Mesendoderm (in vitro differentiated cells): ENCODE results near the gene RAB44.

Experiments
- DNase-seq: peaks from one replicate; pipeline ENCODE4 v3.0.0; 2013
- H2AK5ac ChIP-seq: 2 replicates; pipeline ENCODE4 v1.6.1; 2013; ENCODE audit warnings: low read length, inconsistent platforms
- H2BK120ac ChIP-seq: 2 replicates; pipeline ENCODE4 v1.6.1; 2013; ENCODE audit warnings: low read depth, mild to moderate bottlenecking, low read length, moderate library complexity, mixed read lengths
- H2BK15ac ChIP-seq: replicated peaks from 2 replicates; pipeline ENCODE4 v1.6.1; 2013; ENCODE audit warnings: low read depth, mild to moderate bottlenecking, moderate library complexity
- H2BK5ac ChIP-seq: 2 replicates; pipeline ENCODE4 v1.6.1; 2013; ENCODE audit warnings: low read length, inconsistent platforms
- H3K18ac ChIP-seq: 2 replicates; pipeline ENCODE4 v1.6.1; 2013; ENCODE audit warnings: mild to moderate bottlenecking, low read length, mixed read lengths
- H3K23ac ChIP-seq: one replicate; pipeline ENCODE4 v1.6.1; 2013; ENCODE audit warnings: low read length
- H3K27ac ChIP-seq: 2 replicates; pipeline ENCODE4 v1.5.1; 2013; ENCODE audit warnings: low read depth, mild to moderate bottlenecking, inconsistent platforms, low read length, moderate library complexity
- H3K27me3 ChIP-seq: 2 replicates; pipeline ENCODE4 v1.6.1; 2013; ENCODE audit warnings: low read length, control low read depth, mild to moderate bottlenecking, inconsistent platforms; ENCODE audit not compliant: insufficient read depth, poor library complexity
- H3K36me3 ChIP-seq: 2 replicates; pipeline ENCODE4 v1.6.1; 2013; ENCODE audit warnings: low read length, inconsistent platforms; ENCODE audit not compliant: control insufficient read depth, insufficient read depth
- H3K4ac ChIP-seq: one replicate; pipeline ENCODE4 v1.6.1; 2013; ENCODE audit warnings: low read depth, mild to moderate bottlenecking, low read length, moderate library complexity
- H3K4me1 ChIP-seq: 2 replicates; pipeline ENCODE4 v1.6.1; 2013; ENCODE audit warnings: low read depth, low read length, inconsistent platforms; ENCODE audit not compliant: control insufficient read depth
- H3K4me2 ChIP-seq: 2 replicates; pipeline ENCODE4 v1.6.1; 2013; ENCODE audit warnings: low read length
- H3K4me3 ChIP-seq: 2 replicates; pipeline ENCODE4 v1.5.1; 2013; ENCODE audit warnings: mild to moderate bottlenecking, low read length
- H3K56ac ChIP-seq: one replicate; pipeline ENCODE4 v1.6.1; 2013; ENCODE audit warnings: low read length
- H3K79me1 ChIP-seq: 2 replicates; pipeline ENCODE4 v1.6.1; 2013; ENCODE audit warnings: low read length, inconsistent platforms
- H3K79me2 ChIP-seq: 2 replicates; pipeline ENCODE4 v1.6.1; 2013; ENCODE audit warnings: mild to moderate bottlenecking, low read length; ENCODE audit not compliant: control insufficient read depth, insufficient read depth
- H3K9ac ChIP-seq: 2 replicates; pipeline ENCODE4 v1.6.1; 2013; ENCODE audit warnings: low read length, inconsistent platforms
- H4K5ac ChIP-seq: one replicate; pipeline ENCODE4 v1.6.1; 2013; ENCODE audit warnings: low read length
- H4K8ac ChIP-seq: one replicate; pipeline ENCODE4 v1.6.1; 2013; ENCODE audit warnings: low read depth, mild to moderate bottlenecking, control low read depth, low read length, moderate library complexity
- WGBS: extraction: QIAGEN DNeasy Blood & Tissue Kit; methylation state at CpG from one replicate; pipeline ENCODE4 v1.1.7; 2013; ENCODE audit warnings: low lambda C conversion rate, missing lambda C conversion rate; ENCODE audit not compliant: insufficient coverage; ENCODE audit errors: extremely low coverage; 5-methylcytosine and 5-hydroxymethylcytosine counted together

RAB44 gene

DNA sequence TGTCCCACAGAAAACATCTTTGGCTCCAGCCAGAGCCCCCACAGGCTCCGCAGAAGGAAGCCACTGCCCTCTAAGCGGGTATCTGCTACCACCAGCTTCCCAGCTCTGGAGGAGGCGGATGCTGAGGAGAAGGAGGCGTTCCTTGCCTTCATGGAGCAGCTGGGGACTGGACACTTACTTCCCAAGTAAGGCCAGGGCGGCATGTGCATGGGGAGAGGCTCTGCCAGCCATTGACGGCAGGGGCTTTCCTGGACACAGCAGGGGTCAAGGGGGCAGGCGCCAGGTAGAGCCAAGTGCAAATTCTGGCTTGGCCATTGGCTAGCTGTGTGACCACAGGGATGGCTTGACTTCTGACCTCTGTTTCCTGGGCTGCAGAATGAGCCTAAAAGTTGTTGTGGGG lies 17.8 kb downstream of the RAB44 start:
- H2BK15ac ChIP-seq = no peak overlapping the region
- no peaks in the 10 kb centered on the region for H3K4me1 ChIP-seq
- no peak overlapping the region for H3K56ac ChIP-seq
- no peak overlapping the region for H4K8ac ChIP-seq
- no CpG with 5 or more reads among the region's 7 CpGs for WGBS
- H3K4me2 ChIP-seq = no peak overlapping the region
- no peak for DNase-seq
- H3K9ac ChIP-seq = no peak overlapping the region
- no peak overlapping the region for H3K23ac ChIP-seq
- H3K36me3 ChIP-seq = no peaks in the 10 kb centered on the region
- no peaks in the 10 kb centered on the region for H3K27me3 ChIP-seq
- no peaks in the 10 kb centered on the region for H3K79me2 ChIP-seq
- no peak overlapping the region for H3K27ac ChIP-seq
- no peak overlapping the region for H2BK120ac ChIP-seq
- no peaks in the 10 kb centered on the region for H3K79me1 ChIP-seq
- H2AK5ac ChIP-seq = no peak overlapping the region
- H4K5ac ChIP-seq = no peak overlapping the region
- H2BK5ac ChIP-seq = no peak overlapping the region
- H3K4me3 ChIP-seq = no peak overlapping the region
- no peak overlapping the region for H3K4ac ChIP-seq
- no peak overlapping the region for H3K18ac ChIP-seq

DNA sequence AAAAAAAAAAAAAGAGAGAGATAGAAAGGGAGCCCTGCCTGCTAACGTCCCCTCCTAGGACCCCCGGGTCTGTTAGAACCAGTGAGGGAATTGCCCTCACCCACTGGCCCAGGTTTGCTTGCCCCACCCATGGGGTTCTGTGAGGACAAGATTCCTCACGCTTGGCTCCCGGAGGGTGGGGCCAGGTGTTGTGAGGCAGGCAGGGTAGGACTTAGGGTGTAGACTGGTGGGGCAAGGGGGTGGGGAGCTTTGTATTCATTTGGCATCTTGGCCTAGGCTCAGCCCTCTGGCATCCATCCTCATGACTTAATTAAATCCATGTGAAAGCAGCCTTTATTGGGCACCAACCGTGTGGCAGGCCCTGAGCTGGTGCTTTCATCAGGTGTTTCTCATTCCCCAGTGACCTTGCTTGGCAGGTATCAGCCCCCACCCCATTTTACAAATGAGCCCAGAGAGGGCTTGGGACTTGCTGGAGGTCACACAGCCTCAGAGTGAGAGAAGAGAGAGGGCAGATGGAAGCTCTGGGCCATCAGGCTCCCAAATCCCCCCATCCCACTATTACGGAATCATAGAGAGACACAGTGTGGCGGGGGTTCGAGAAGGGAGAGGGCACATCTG lies 19.0 kb downstream of the RAB44 start:
- no peaks in the 10 kb centered on the region for H3K79me2 ChIP-seq
- H3K79me1 ChIP-seq = no peaks in the 10 kb centered on the region
- H4K8ac ChIP-seq = no peak overlapping the region
- H4K5ac ChIP-seq = no peak overlapping the region
- no peaks in the 10 kb centered on the region for H3K36me3 ChIP-seq
- H3K27me3 ChIP-seq = no peaks in the 10 kb centered on the region
- no peak overlapping the region for H2BK5ac ChIP-seq
- no peak overlapping the region for H3K27ac ChIP-seq
- H3K4ac ChIP-seq = no peak overlapping the region
- no CpG with 5 or more reads among the region's 8 CpGs for WGBS
- no peak overlapping the region for H2BK15ac ChIP-seq
- no peak overlapping the region for H3K23ac ChIP-seq
- H2BK120ac ChIP-seq = no peak overlapping the region
- H3K56ac ChIP-seq = no peak overlapping the region
- no peaks in the 10 kb centered on the region for H3K4me1 ChIP-seq
- no peak overlapping the region for H3K4me2 ChIP-seq
- H3K18ac ChIP-seq = no peak overlapping the region
- H3K9ac ChIP-seq = no peak overlapping the region
- no peak overlapping the region for H2AK5ac ChIP-seq
- H3K4me3 ChIP-seq = no peak overlapping the region
- DNase-seq = no peak

DNA sequence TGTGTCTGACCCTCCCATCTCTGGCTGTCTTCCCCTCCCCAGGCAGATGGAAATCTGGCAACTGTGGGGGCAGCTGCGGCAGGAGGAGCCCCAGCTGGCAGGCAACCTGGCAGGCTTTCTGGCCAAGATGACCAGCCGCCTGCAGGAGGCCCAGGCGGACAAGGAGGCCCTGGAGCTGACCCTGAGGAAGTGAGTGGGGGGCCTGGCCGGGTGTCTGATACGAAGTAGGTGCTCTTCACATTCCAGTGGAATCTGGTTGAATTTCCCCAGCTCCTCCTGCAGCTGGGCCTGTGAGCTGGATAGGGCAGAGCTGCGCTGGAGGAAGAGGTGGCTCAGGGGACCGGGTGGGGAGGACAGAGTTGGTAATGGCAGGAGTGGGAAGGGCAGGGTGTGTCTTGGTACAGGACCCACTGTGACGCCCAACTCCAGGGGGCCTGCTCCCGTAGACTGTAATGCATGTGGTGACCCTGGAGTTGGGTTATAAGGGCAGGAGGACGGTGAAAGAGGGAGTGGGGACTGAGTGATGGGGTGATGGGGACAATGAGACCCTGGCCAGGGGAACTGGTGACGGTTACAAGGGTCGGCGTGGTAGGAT lies 19.7 kb downstream of the RAB44 start:
- Histone ChIP-seq H4K8ac (no peak overlapping the region), H3K4me3 (no peak overlapping the region), H2BK5ac (no peak overlapping the region), H2BK15ac (no peak overlapping the region), H3K4me1 (no peaks in the 10 kb centered on the region), H3K79me2 (no peaks in the 10 kb centered on the region), H4K5ac (no peak overlapping the region), H2AK5ac (no peak overlapping the region), H3K27ac (no peak overlapping the region), H3K79me1 (no peaks in the 10 kb centered on the region), H3K4ac (no peak overlapping the region), H3K56ac (no peak overlapping the region), H2BK120ac (no peak overlapping the region), H3K9ac (no peak overlapping the region), H3K4me2 (no peak overlapping the region), H3K36me3 (no peaks in the 10 kb centered on the region), H3K23ac (no peak overlapping the region), H3K27me3 (no peaks in the 10 kb centered on the region), H3K18ac (no peak overlapping the region)
- WGBS = no CpG with 5 or more reads among the region's 13 CpGs
- no peak for DNase-seq

DNA sequence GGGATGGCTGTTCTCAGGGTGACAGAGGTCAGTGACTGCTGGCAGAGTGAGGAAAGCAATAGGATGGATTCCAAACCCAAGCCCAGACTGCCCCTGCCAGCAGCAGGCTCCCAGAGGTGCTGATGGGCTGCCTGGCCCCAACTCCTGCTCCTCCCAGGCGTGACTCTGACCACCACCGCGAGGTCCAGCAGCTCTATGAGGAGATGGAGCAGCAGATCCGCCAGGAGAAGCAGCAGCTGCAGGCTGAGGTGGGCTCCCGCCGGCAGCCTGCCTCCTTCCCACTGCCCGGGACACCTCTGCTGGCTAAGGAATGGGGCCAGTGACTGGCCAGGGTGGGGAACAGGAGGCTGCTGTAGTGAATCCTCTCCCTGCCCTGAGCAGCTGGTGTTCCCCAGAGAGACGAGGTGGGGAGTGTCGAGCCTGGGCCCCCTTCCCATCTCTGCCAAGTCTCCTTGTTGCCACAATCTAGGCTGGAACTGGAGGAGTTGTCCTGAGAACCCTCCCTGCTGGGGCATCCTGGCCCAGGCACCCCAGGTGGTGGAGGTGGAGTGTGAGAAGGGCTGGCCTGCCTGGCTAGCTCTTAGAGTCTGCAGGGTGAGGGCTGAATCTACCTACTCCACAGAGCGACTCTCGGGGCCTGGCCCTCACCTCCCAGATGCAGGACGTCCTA lies 20.4 kb downstream of the RAB44 start:
- Histone ChIP-seq H3K18ac (no peak overlapping the region), H3K23ac (no peak overlapping the region), H3K27ac (no peak overlapping the region), H2BK15ac (no peak overlapping the region), H3K9ac (no peak overlapping the region), H3K36me3 (no peaks in the 10 kb centered on the region), H3K4me2 (no peak overlapping the region), H4K5ac (no peak overlapping the region), H3K79me2 (no peaks in the 10 kb centered on the region), H3K4me3 (no peak overlapping the region), H2BK120ac (no peak overlapping the region), H3K27me3 (no peaks in the 10 kb centered on the region), H3K56ac (no peak overlapping the region), H3K4me1 (no peaks in the 10 kb centered on the region), H2AK5ac (no peak overlapping the region), H3K79me1 (no peaks in the 10 kb centered on the region), H2BK5ac (no peak overlapping the region), H4K8ac (no peak overlapping the region), H3K4ac (no peak overlapping the region)
- DNase-seq = no peak
- no CpG with 5 or more reads among the region's 12 CpGs for WGBS

DNA sequence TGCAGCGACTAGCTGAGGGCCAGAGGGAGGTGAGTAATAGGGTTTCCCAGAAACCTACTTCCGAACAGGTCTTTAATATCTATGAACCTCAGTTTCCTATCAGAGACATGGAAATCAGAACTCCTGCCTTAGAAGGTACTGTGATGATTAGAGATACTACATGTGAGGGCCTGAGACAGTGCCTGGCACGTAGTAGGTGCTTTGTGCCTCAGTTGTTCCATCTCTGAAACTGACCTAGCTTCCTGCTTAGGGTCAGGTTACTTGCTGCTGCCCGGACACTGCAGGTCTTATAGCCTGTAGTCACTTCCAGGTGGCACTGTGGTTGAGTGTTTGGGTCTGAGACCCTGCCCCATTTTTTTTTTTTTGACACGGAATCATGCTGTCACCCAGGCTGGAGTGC lies 20.9 kb downstream of the RAB44 start:
- Histone ChIP-seq H3K36me3 (no peaks in the 10 kb centered on the region), H2AK5ac (no peak overlapping the region), H3K23ac (no peak overlapping the region), H3K79me2 (no peaks in the 10 kb centered on the region), H3K27ac (no peak overlapping the region), H3K4me3 (no peak overlapping the region), H3K4me1 (no peaks in the 10 kb centered on the region), H3K4me2 (no peak overlapping the region), H3K9ac (no peak overlapping the region), H2BK120ac (no peak overlapping the region), H4K5ac (no peak overlapping the region), H3K27me3 (no peaks in the 10 kb centered on the region), H3K79me1 (no peaks in the 10 kb centered on the region), H3K18ac (no peak overlapping the region), H2BK15ac (no peak overlapping the region), H2BK5ac (no peak overlapping the region), H3K56ac (no peak overlapping the region), H3K4ac (no peak overlapping the region), H4K8ac (no peak overlapping the region)
- no CpG with 5 or more reads among the region's 5 CpGs for WGBS
- no peak for DNase-seq
